HUES6 (cell line): Measurements from ENCODE around the gene CAPZB.

ENCODE experiments used
- H3K27ac ChIP-seq: 2 replicates; pipeline ENCODE4 v1.7.0; 2013; ENCODE audit warnings: low read depth, mild to moderate bottlenecking, low read length, inconsistent platforms
- H3K27me3 ChIP-seq: 2 replicates; pipeline ENCODE4 v1.6.1; 2013; ENCODE audit warnings: low read length; ENCODE audit not compliant: control insufficient read depth, insufficient read depth
- H3K36me3 ChIP-seq: 2 replicates; pipeline ENCODE4 v1.6.1; 2013; ENCODE audit warnings: low read length; ENCODE audit not compliant: control insufficient read depth, insufficient read depth
- H3K4me1 ChIP-seq: 2 replicates; pipeline ENCODE4 v1.6.1; 2013; ENCODE audit warnings: low read length; ENCODE audit not compliant: control insufficient read depth, insufficient read depth
- H3K4me3 ChIP-seq: 2 replicates; pipeline ENCODE4 v1.5.1; 2013; ENCODE audit warnings: low read depth, low read length
- H3K9ac ChIP-seq: one replicate; pipeline ENCODE4 v1.6.1; 2013; ENCODE audit warnings: mild to moderate bottlenecking, low read length
- H3K9me3 ChIP-seq: 2 replicates; pipeline ENCODE4 v1.6.1; 2013; ENCODE audit warnings: low read depth, low read length; ENCODE audit not compliant: control insufficient read depth, insufficient read depth

CAPZB gene

DNA sequence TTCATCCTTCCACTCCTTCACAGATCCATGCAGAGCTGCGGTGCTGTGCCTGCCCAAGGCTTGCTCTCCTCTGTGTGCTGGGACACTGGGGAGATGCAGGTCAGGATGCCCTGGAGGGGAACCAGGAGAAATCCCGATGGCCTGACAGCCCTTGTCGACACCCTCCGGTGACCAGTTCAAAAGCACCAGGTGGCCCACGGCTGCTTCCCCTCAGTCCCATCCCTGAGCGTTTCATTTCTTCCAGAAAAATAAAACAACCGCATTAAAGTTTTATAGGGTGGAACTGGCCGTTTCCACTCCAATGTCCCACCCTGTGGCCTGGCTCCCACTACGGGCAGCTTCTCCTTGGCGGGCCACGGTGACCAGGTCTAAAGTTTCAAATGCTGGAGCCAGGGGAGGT, 124.9 kb downstream of the CAPZB start:
- Histone ChIP-seq H3K27ac (no peak overlapping the region), H3K4me3 (no peak overlapping the region), H3K4me1 (no peaks in the 10 kb centered on the region), H3K9ac (no peak overlapping the region), H3K9me3 (no peaks in the 10 kb centered on the region), H3K27me3 (no peaks in the 10 kb centered on the region), H3K36me3 (peaks cover 38% of the 10 kb centered on the region)

DNA sequence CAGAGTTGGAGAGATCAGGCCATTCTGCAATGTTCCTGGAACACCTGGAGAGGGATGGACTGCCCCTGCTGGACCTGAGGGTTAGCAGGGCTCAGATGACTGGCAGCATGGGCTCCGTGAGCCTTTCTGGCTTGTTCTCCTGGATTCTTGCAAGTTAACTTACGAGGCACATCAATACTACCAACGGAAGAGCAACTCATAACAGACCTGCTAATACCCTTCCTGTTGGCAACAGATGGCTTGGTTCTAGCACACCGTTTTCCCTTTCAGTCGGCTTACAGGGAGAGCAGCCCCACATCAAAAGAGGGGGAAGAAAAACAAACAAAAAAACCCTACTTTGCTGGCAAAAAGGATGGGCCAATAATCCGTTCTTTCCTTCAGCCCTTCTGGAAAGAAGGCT, 125.3 kb downstream of the CAPZB start:
- Histone ChIP-seq H3K27me3 (no peaks in the 10 kb centered on the region), H3K4me1 (no peaks in the 10 kb centered on the region), H3K36me3 (peaks cover 36% of the 10 kb centered on the region), H3K9ac (no peak overlapping the region), H3K9me3 (no peaks in the 10 kb centered on the region), H3K4me3 (no peak overlapping the region), H3K27ac (no peak overlapping the region)

DNA sequence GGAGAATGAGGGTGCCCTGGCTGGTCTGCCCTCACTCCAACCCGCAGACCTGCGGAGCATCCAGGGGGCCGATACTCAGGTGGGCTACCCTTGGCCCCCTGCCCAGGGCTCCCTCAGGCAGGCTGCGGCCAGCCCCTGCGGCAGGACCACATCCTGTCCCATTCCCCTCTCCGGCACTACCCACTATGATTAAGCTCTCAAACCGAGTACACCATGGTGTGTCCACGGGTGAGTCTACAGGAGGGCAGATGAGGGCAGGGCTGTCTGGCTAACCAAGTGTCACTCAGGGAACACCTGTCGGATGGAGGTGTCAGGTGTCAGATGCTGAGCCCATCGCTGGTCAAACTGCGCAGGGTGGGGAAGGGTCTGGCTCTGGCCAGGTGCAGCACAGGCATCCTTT, 126.0 kb downstream of the CAPZB start:
- H3K27me3 ChIP-seq = no peaks in the 10 kb centered on the region
- peaks cover 6% of the 10 kb centered on the region for H3K4me1 ChIP-seq
- H3K9me3 ChIP-seq = no peaks in the 10 kb centered on the region
- H3K36me3 ChIP-seq = peaks cover 41% of the 10 kb centered on the region
- no peak overlapping the region for H3K4me3 ChIP-seq
- no peak overlapping the region for H3K9ac ChIP-seq
- no peak overlapping the region for H3K27ac ChIP-seq

DNA sequence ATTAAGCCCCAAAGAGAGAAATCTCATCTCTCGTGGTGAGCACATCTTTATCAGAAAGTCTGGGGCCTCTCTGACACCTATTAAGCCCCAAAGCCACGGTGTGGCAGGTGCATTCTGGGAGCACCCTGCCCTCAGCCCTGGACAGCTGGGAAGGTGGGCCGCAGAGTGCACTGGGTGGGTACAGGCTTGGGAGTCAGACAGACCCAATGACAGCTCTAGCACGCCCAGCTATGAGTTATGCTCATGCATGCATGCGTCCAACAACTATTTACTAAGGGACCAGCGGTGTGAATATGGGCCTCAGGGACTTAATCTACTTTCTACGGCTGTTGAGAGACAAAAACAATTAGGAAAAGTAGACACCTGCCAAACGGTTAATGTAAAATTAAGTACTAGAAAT, 126.6 kb downstream of the CAPZB start:
- no peaks in the 10 kb centered on the region for H3K27me3 ChIP-seq
- H3K4me1 ChIP-seq = peaks cover 13% of the 10 kb centered on the region
- H3K27ac ChIP-seq = no peak overlapping the region
- H3K9ac ChIP-seq = no peak overlapping the region
- peaks cover 46% of the 10 kb centered on the region for H3K36me3 ChIP-seq
- no peak overlapping the region for H3K4me3 ChIP-seq
- H3K9me3 ChIP-seq = no peaks in the 10 kb centered on the region

DNA sequence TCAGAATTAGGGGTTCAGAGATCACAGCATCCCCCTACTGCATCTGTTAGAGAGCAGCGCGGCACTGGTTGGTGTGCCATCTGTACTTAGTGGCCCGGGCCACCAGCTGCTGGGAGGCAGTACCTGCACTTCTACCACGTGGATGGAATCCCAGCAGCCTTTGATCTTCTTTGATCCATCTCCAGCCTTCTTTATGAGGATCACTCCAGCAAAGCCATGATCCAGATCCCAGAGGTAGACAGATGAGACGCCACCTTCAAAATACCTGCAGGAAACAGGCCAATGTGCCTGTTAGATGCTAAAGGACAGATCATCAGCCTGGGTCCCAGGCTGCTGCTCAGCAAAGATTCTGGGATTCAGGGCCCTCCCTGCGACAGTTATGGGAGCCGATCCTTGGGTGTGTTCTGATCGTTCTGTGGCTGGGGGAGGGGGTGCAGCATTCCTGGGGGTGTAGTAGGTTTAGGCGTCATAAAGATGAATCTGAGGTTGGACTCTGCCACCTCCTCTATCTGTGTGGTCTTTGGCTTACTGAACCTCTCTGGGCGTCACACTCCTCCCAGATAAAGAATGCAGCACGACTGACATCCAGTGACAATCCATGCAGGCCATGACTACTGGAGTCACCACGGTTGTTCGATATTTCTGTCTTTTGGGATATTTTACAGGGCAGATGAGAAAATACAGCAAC, 127.9 kb downstream of the CAPZB start:
- peaks cover 53% of the 10 kb centered on the region for H3K36me3 ChIP-seq
- no peaks in the 10 kb centered on the region for H3K9me3 ChIP-seq
- no peak overlapping the region for H3K27ac ChIP-seq
- no peaks in the 10 kb centered on the region for H3K27me3 ChIP-seq
- H3K4me1 ChIP-seq = peaks cover 23% of the 10 kb centered on the region
- no peak overlapping the region for H3K4me3 ChIP-seq
- no peak overlapping the region for H3K9ac ChIP-seq

DNA sequence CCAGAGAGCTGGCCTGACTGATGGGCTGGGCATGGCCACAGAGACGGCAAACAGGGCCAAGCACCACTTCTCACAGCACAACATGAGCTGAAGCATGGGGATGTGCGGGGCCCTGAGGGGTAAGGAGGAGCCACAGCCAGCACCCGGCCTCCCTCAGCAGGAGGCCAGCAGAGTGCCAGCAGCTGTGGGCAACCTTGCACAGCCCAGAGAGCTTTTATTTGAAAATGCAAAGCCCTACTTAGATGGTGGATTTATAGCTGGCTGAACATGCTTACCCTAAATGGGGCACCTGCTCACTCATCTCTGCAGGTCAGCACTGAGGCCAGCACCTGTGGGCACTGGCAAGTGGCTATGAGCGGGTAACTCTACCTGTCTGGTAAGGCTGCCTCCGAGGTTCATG, 129.1 kb downstream of the CAPZB start:
- H3K9me3 ChIP-seq = no peaks in the 10 kb centered on the region
- peaks cover 62% of the 10 kb centered on the region for H3K36me3 ChIP-seq
- peaks cover 23% of the 10 kb centered on the region for H3K4me1 ChIP-seq
- H3K4me3 ChIP-seq = no peak overlapping the region
- no peaks in the 10 kb centered on the region for H3K27me3 ChIP-seq
- no peak overlapping the region for H3K27ac ChIP-seq
- no peak overlapping the region for H3K9ac ChIP-seq

DNA sequence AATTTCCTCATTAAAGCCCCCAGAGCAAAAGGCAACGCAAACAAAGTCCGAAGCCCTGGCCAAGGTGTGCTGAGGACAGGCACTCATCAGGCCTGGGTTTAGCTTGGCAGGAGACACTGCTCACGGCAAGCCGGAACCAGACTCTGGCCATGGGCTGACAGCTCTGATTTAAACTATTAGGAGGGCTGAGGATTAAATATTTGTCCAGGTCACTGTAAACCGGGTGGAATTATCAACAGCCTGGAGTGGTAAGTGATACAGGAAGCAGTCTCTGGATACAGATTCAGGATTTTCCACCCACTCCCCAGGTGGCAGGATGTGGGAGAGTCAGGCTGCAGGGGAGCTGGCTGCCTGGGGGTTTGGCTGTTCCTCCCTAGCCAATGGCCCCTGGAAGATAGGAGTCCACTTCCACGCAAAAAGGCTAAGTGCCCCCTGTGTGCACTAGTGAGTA, 130.8 kb downstream of the CAPZB start:
- Histone ChIP-seq H3K27ac (no peak overlapping the region), H3K4me3 (no peak overlapping the region), H3K36me3 (peaks cover 65% of the 10 kb centered on the region), H3K9me3 (no peaks in the 10 kb centered on the region), H3K9ac (no peak overlapping the region), H3K27me3 (no peaks in the 10 kb centered on the region), H3K4me1 (peaks cover 23% of the 10 kb centered on the region)

DNA sequence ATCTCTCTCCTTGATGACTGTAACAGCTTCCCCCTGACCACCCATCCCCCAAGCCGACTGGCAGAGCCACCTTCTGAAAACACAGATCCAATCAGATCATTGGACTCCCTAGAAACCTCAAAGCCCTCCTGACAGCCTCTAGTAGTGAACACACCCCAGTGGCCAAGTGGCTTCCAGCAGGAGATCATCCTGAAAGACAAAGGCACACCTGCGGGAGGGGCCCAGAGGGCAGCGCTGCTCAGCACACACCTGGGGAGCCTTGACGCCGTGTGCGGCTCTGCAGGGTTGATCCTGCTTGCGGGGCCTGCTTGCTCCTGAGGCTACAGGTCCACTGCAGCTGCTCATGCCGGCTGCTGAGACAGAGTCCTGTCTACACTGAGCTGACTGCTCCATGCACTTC, 131.7 kb downstream of the CAPZB start:
- peaks cover 27% of the 10 kb centered on the region for H3K4me1 ChIP-seq
- H3K27me3 ChIP-seq = no peaks in the 10 kb centered on the region
- H3K36me3 ChIP-seq = peaks cover 73% of the 10 kb centered on the region
- H3K27ac ChIP-seq = no peak overlapping the region
- no peak overlapping the region for H3K4me3 ChIP-seq
- no peaks in the 10 kb centered on the region for H3K9me3 ChIP-seq
- no peak overlapping the region for H3K9ac ChIP-seq

DNA sequence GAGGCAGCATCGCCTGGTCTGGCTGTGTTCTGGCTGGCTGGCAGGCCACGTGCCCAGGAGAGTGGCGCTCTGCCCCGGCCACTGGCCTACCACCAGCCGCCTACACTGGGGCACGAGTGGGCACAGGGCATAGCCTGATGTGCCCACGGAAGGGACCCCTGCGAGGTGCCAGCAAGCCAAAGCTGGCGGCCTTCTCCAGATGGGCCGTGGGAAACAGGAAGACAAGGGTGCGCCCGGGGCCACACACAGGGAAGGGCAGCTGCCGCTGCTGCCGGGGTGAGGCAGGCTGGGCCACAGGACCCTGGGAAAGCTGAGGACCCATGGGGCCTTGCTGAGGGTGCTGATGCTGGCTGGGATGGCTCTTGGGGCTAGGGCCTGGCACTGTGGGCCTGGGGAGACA, 132.5 kb downstream of the CAPZB start:
- no peaks in the 10 kb centered on the region for H3K27me3 ChIP-seq
- H3K4me1 ChIP-seq = peaks cover 27% of the 10 kb centered on the region
- no peak overlapping the region for H3K4me3 ChIP-seq
- H3K27ac ChIP-seq = no peak overlapping the region
- H3K9me3 ChIP-seq = no peaks in the 10 kb centered on the region
- peaks cover 78% of the 10 kb centered on the region for H3K36me3 ChIP-seq
- no peak overlapping the region for H3K9ac ChIP-seq

DNA sequence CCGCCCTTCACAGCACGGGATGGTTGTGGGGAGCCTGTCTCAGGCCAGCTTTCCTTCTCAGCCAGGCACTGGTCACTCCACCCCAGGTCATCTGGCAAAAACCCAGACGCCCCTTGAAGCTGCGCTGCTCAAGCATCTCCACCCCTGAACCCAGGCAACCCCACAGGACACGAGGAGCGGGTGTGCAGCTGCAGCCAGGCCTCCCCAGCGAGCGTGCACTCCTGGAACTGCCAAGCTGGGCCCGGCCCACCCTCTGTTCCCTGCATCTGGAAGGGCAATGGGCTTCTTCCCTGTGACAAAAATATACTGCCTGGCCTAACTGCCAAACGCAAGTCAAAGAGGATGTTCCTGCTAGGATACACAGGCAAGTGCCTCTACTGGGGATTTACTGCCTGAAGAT, 133.5 kb downstream of the CAPZB start:
- Histone ChIP-seq H3K4me3 (no peak overlapping the region), H3K27me3 (no peaks in the 10 kb centered on the region), H3K4me1 (peaks cover 27% of the 10 kb centered on the region), H3K9me3 (no peaks in the 10 kb centered on the region), H3K9ac (no peak overlapping the region), H3K36me3 (peaks cover 77% of the 10 kb centered on the region), H3K27ac (no peak overlapping the region)

DNA sequence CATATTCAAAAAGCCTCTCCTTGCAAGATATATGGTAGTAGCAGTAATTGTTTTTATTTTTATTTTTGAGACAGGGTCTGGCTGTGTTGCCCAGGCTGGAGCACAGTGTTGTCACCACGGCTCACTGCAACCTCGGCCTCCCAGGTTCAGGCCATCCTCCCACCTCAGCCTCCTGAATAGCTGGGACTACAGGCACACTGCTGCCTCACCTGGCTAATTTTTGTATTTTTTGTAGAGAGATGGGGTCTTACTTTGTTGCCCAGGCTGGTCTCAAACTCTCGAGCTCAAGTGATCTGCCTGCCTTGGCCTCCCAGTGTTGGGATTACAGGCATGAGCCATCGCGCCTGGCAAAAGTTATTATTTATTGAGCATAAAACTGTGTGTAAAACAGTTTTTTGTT, 134.8 kb downstream of the CAPZB start:
- H3K27me3 ChIP-seq = no peaks in the 10 kb centered on the region
- no peak overlapping the region for H3K9ac ChIP-seq
- H3K4me1 ChIP-seq = peaks cover 27% of the 10 kb centered on the region
- no peak overlapping the region for H3K4me3 ChIP-seq
- no peak overlapping the region for H3K27ac ChIP-seq
- H3K36me3 ChIP-seq = peaks cover 69% of the 10 kb centered on the region
- no peaks in the 10 kb centered on the region for H3K9me3 ChIP-seq
